GM23338 (cell line): ENCODE measurements around the gene ZNF444. TPM values are rescaled to one million over a fixed set of nuclear protein-coding genes. Genes with fewer than 3 reads are reported as not detected.

Experiments
- ATAC-seq: fragments of 200-7000 bp; cut with Tn5 transposase; 3 replicates; pipeline ENCODE4 v1.9.1; 2020
- DNase-seq: peaks from one replicate; pipeline ENCODE4 v3.0.0-alpha.2; 2015; ENCODE audit warnings: low spot score
- H2AFZ ChIP-seq: fragments of 200-600 bp; sonication (generic); 2 replicates; pipeline ENCODE4 v1.8.0; 2016; ENCODE audit warnings: antibody characterized with exemption, mild to moderate bottlenecking, moderate library complexity
- H3F3A ChIP-seq: fragments of 200-600 bp; sonication (generic); replicated peaks from 2 replicates; pipeline ENCODE4 v1.8.0; 2017; ENCODE audit warnings: antibody characterized with exemption, mixed run types, low read depth
- H3K27ac ChIP-seq: fragments of 200-600 bp; sonication (generic); 2 replicates; pipeline ENCODE4 v1.6.1; 2016; ENCODE audit warnings: low read depth
- H3K27me3 ChIP-seq: fragments of 200-600 bp; sonication (generic); 2 replicates; pipeline ENCODE4 v1.8.0; 2016; ENCODE audit warnings: mild to moderate bottlenecking, mixed run types, moderate library complexity; ENCODE audit not compliant: insufficient read depth
- H3K36me3 ChIP-seq: fragments of 200-600 bp; sonication (generic); 2 replicates; pipeline ENCODE4 v1.8.0; 2016; ENCODE audit warnings: mild to moderate bottlenecking; ENCODE audit not compliant: insufficient read depth
- H3K4me1 ChIP-seq: fragments of 200-600 bp; sonication (generic); 2 replicates; pipeline ENCODE4 v1.8.0; 2016; ENCODE audit warnings: mild to moderate bottlenecking, moderate library complexity; ENCODE audit not compliant: insufficient read depth
- H3K4me2 ChIP-seq: fragments of 200-600 bp; sonication (generic); 2 replicates; pipeline ENCODE4 v1.7.1; 2017; ENCODE audit warnings: mixed run types
- H3K4me3 ChIP-seq: fragments of 200-600 bp; sonication (generic); 2 replicates; pipeline ENCODE4 v1.6.1; 2016; ENCODE audit warnings: mixed run types
- H3K79me2 ChIP-seq: fragments of 200-600 bp; sonication (generic); replicated peaks from 2 replicates; pipeline ENCODE4 v1.8.0; 2017; ENCODE audit warnings: mild to moderate bottlenecking; ENCODE audit not compliant: insufficient read depth
- H3K9me2 ChIP-seq: fragments of 200-600 bp; sonication (generic); 2 replicates; pipeline ENCODE4 v1.8.0; 2017; ENCODE audit not compliant: insufficient read depth
- H4K20me1 ChIP-seq: fragments of 200-600 bp; sonication (generic); replicated peaks from 2 replicates; pipeline ENCODE4 v1.8.0; 2017; ENCODE audit warnings: mild to moderate bottlenecking; ENCODE audit not compliant: insufficient read depth
- H3K27ac Mint-ChIP-seq: 2 replicates; pipeline ENCODE4 v1.8.0; 2020; ENCODE audit warnings: inconsistent platforms, mild to moderate bottlenecking, moderate library complexity, mixed read lengths
- H3K27me3 Mint-ChIP-seq: 3 replicates; pipeline ENCODE4 v1.8.0; 2022; ENCODE audit warnings: low read depth, mild to moderate bottlenecking, moderate library complexity, mixed read lengths, inconsistent platforms; ENCODE audit not compliant: insufficient read depth, poor library complexity
- H3K36me3 Mint-ChIP-seq: 3 replicates; pipeline ENCODE4 v1.8.0; 2021; ENCODE audit warnings: low read depth, mild to moderate bottlenecking, inconsistent platforms, moderate library complexity, mixed read lengths
- H3K4me1 Mint-ChIP-seq: 3 replicates; pipeline ENCODE4 v1.8.0; 2020; ENCODE audit warnings: mild to moderate bottlenecking, inconsistent platforms, mixed read lengths
- H3K4me3 Mint-ChIP-seq: 3 replicates; pipeline ENCODE4 v1.8.0; 2021; ENCODE audit warnings: moderate library complexity, mild to moderate bottlenecking, inconsistent platforms, mixed read lengths
- H3K9me3 Mint-ChIP-seq: 3 replicates; pipeline ENCODE4 v1.8.0; 2020; ENCODE audit warnings: moderate library complexity, mild to moderate bottlenecking, inconsistent platforms, mixed read lengths
- CREB1 ChIP-seq: fragments of 250-450 bp; sonication (Bioruptor Pico); IDR thresholded peaks from 2 replicates; pipeline ENCODE4 v1.5.0; 2020; ENCODE audit warnings: low read depth, mild to moderate bottlenecking, moderate library complexity
- CTCF ChIP-seq, 2 experiments: fragments of 200-600 bp in 1 of 2; sonication (generic) in 1 of 2; conservative IDR thresholded peaks; 2 replicates each; pipeline versions ENCODE4 v1.5.1 to v1.6.1; 2016 to 2017; ENCODE audit warnings: antibody characterized with exemption in 2 of 2, low read depth in 2 of 2, mild to moderate bottlenecking in 2 of 2, moderate library complexity in 1 of 2
- ETS1 ChIP-seq: IDR thresholded peaks from 2 replicates; pipeline ENCODE4 v1.6.1; 2016; ENCODE audit warnings: antibody characterized with exemption
- EZH2 ChIP-seq: fragments of 200-600 bp; sonication (generic); IDR thresholded peaks from one replicate; pipeline ENCODE4 v1.8.0; 2017; ENCODE audit warnings: antibody characterized with exemption, mild to moderate bottlenecking, low read depth; ENCODE audit not compliant: unreplicated experiment
- EZH2phosphoT487 ChIP-seq: fragments of 200-600 bp; sonication (generic); IDR thresholded peaks from one replicate; pipeline ENCODE4 v1.8.1; 2018; ENCODE audit warnings: antibody characterized with exemption; ENCODE audit not compliant: unreplicated experiment
- JUNB ChIP-seq: IDR thresholded peaks from one replicate; pipeline ENCODE4 v1.6.1; 2016; ENCODE audit warnings: antibody characterized with exemption; ENCODE audit not compliant: unreplicated experiment
- NANOG ChIP-seq: IDR thresholded peaks from 2 replicates; pipeline ENCODE4 v1.6.1; 2016; ENCODE audit warnings: antibody characterized with exemption, borderline replicate concordance
- REST ChIP-seq: IDR thresholded peaks from one replicate; pipeline ENCODE4 v1.6.1; 2018; ENCODE audit warnings: antibody characterized with exemption; ENCODE audit not compliant: unreplicated experiment
- STAT1 ChIP-seq: IDR thresholded peaks from one replicate; pipeline ENCODE4 v1.6.1; 2016; ENCODE audit warnings: antibody characterized with exemption; ENCODE audit not compliant: unreplicated experiment
- ZNF331 ChIP-seq: fragments of 250-450 bp; sonication (Bioruptor Pico); IDR thresholded peaks from 2 replicates; pipeline ENCODE4 v1.5.0; 2020; ENCODE audit warnings: low read depth, mild to moderate bottlenecking, moderate library complexity
- ZNF462 ChIP-seq: fragments of 250-450 bp; sonication (Bioruptor Pico); IDR thresholded peaks from 2 replicates; pipeline ENCODE4 v1.5.0; 2020; ENCODE audit warnings: mild to moderate bottlenecking, moderate library complexity
- polyA plus RNA-seq: library from polyadenylated mRNA; unstranded; fragments of >200 nt; fragmentation: Nextera tagmentation; extraction: Ambion mirVana; gene quantifications from 2 replicates; pipeline ENCODE4 v1.2.1, GENCODE V29; 2016
- total RNA-seq: library from RNA; depleted of rRNA; stranded (reverse); fragments of >200 nt; shearing (Covaris generic); gene quantifications from 2 replicates; pipeline ENCODE4 v1.2.3, GENCODE V29; 2014

ZNF444 gene
- total and polyA plus RNA-seq, 2 experiments from 2014 or later = 25.1 to 58.5 TPM

- Histone ChIP-seq H3K79me2 (peaks cover 94% of the 10 kb centered on the region), H3K4me3 (no peak overlapping the region), H3K4me2 (peak overlapping the region; percentile 55; the same call in 1 of the 2 replicates), H3F3A (0 out of 2 replicates have a peak, but pooled peaks cover 3% of the 10 kb centered on the region), H2AFZ (no peak overlapping the region), H3K4me1 (peaks cover 61% of the 10 kb centered on the region), H3K36me3 (no peaks in the 10 kb centered on the region), H3K27ac (peak overlapping the region; percentile 69; the same call in 1 of the 2 replicates), H3K27me3 (no peaks in the 10 kb centered on the region), H3K9me2 (no peaks in the 10 kb centered on the region), H4K20me1 (peaks cover 51% of the 10 kb centered on the region)
- peaks cover 42% of the 10 kb centered on the region for H3K27me3 Mint-ChIP-seq
- TF ChIP-seq CREB1 = no peak
- TF ChIP-seq ZNF331 (CRISPR knock-in tag) = no peak
- no peak for TF ChIP-seq ETS1
- TF ChIP-seq STAT1 = no peak
- no peak for TF ChIP-seq ZNF462 (CRISPR knock-in tag)
- no peak for TF ChIP-seq EZH2phosphoT487
- TF ChIP-seq NANOG = no peak
- no peak for TF ChIP-seq REST
- TF ChIP-seq JUNB = no peak
- no peak for TF ChIP-seq EZH2
- no peak for TF ChIP-seq CTCF (conservative IDR thresholded peaks at IDR 0.05; ENCODE audit: low read depth in 2 of 2)
- no peak for DNase-seq
- peaks cover 4% of the 10 kb centered on the region; the same call in 2 of the 3 replicates for H3K36me3 Mint-ChIP-seq
- H3K27ac Mint-ChIP-seq = no peak overlapping the region
- peaks cover 76% of the 10 kb centered on the region for H3K4me1 Mint-ChIP-seq
- H3K9me3 Mint-ChIP-seq = no peaks in the 10 kb centered on the region; the same call in 2 of the 3 replicates
- H3K4me3 Mint-ChIP-seq = no peak overlapping the region
- ATAC-seq = no peak
Observed at GRCh38 chr19:56109226-56109625, 31.9 kb upstream of the ZNF444 start.
